ENCODE data around the gene ZFP92.

The ZFP92 gene

GRCh38 chrX:153412746-153413720, 1.8 kb downstream of the ZFP92 start:
- TF ChIP-seq SIN3A (IDR thresholded peaks at IDR 0.05; ENCODE audit: borderline replicate concordance, insufficient read depth, low read length) = no peak
- no peak for TF ChIP-seq FOXP2 (optimal IDR thresholded peaks at IDR 0.05; ENCODE audit: borderline replicate concordance, extremely low read depth, extremely low read length, insufficient read depth)
- no peak for TF ChIP-seq REST (IDR thresholded peaks at IDR 0.05; ENCODE audit: insufficient read depth in 1 of 2, low read depth in 2 of 2, low read length in 2 of 2)
- TF ChIP-seq TAF1 (IDR thresholded peaks at IDR 0.05; ENCODE audit: borderline replicate concordance, insufficient read depth, low read length) = no peak
- no peak for TF ChIP-seq POLR2AphosphoS5 (IDR thresholded peaks at IDR 0.05; ENCODE audit: low read depth, low read length)

GRCh38 chrX:153413731-153414130, 2.5 kb downstream of the ZFP92 start:
- TF ChIP-seq TAF1 (IDR thresholded peaks at IDR 0.05; ENCODE audit: borderline replicate concordance, insufficient read depth, low read length) (no peak), POLR2AphosphoS5 (IDR thresholded peaks at IDR 0.05; ENCODE audit: low read depth, low read length) (no peak), REST (IDR thresholded peaks at IDR 0.05; ENCODE audit: insufficient read depth in 1 of 2, low read depth in 2 of 2, low read length in 2 of 2) (no peak), SIN3A (IDR thresholded peaks at IDR 0.05; ENCODE audit: borderline replicate concordance, insufficient read depth, low read length) (no peak), FOXP2 (optimal IDR thresholded peaks at IDR 0.05; ENCODE audit: borderline replicate concordance, extremely low read depth, extremely low read length, insufficient read depth) (no peak)

GRCh38 chrX:153414856-153415510, 3.7 kb downstream of the ZFP92 start:
- TF ChIP-seq REST (IDR thresholded peaks at IDR 0.05; ENCODE audit: insufficient read depth in 1 of 2, low read depth in 2 of 2, low read length in 2 of 2) (no peak), FOXP2 (optimal IDR thresholded peaks at IDR 0.05; ENCODE audit: borderline replicate concordance, extremely low read depth, extremely low read length, insufficient read depth) (no peak), TAF1 (IDR thresholded peaks at IDR 0.05; ENCODE audit: borderline replicate concordance, insufficient read depth, low read length) (no peak), SIN3A (IDR thresholded peaks at IDR 0.05; ENCODE audit: borderline replicate concordance, insufficient read depth, low read length) (no peak), POLR2AphosphoS5 (IDR thresholded peaks at IDR 0.05; ENCODE audit: low read depth, low read length) (no peak)

GRCh38 chrX:153416781-153417450, 5.6 kb downstream of the ZFP92 start:
- no peak for TF ChIP-seq POLR2AphosphoS5 (IDR thresholded peaks at IDR 0.05; ENCODE audit: low read depth, low read length)
- no peak for TF ChIP-seq FOXP2 (optimal IDR thresholded peaks at IDR 0.05; ENCODE audit: borderline replicate concordance, extremely low read depth, extremely low read length, insufficient read depth)
- TF ChIP-seq TAF1 (IDR thresholded peaks at IDR 0.05; ENCODE audit: borderline replicate concordance, insufficient read depth, low read length) = no peak
- TF ChIP-seq REST (IDR thresholded peaks at IDR 0.05; ENCODE audit: insufficient read depth in 1 of 2, low read depth in 2 of 2, low read length in 2 of 2) = no peak
- TF ChIP-seq SIN3A (IDR thresholded peaks at IDR 0.05; ENCODE audit: borderline replicate concordance, insufficient read depth, low read length) = no peak

Data from PFSK-1 (cell line).